ENCODE measurements around the gene MUC16.

- TF ChIP-seq CTCF (IDR thresholded peaks at IDR 0.05) (no peak), POLR2A (IDR thresholded peaks at IDR 0.05) (no peak)
These were observed 22.0 kb upstream of the MUC16 start for GRCh38 chr19:9032136-9032631.
